ENCODE data around the gene SLC9A5.

Gene SLC9A5

GRCh38 chr16:67213197-67214019 lies 35.4 kb upstream of the SLC9A5 start:
- DNase-seq (ENCODE audit: extremely low read depth in 1 of 2, low read depth in 1 of 2): no peak

- no peak for DNase-seq (ENCODE audit: extremely low read depth in 1 of 2, low read depth in 1 of 2)
These were observed 33.1 kb upstream of the SLC9A5 start for GRCh38 chr16:67215706-67216105.

DNA sequence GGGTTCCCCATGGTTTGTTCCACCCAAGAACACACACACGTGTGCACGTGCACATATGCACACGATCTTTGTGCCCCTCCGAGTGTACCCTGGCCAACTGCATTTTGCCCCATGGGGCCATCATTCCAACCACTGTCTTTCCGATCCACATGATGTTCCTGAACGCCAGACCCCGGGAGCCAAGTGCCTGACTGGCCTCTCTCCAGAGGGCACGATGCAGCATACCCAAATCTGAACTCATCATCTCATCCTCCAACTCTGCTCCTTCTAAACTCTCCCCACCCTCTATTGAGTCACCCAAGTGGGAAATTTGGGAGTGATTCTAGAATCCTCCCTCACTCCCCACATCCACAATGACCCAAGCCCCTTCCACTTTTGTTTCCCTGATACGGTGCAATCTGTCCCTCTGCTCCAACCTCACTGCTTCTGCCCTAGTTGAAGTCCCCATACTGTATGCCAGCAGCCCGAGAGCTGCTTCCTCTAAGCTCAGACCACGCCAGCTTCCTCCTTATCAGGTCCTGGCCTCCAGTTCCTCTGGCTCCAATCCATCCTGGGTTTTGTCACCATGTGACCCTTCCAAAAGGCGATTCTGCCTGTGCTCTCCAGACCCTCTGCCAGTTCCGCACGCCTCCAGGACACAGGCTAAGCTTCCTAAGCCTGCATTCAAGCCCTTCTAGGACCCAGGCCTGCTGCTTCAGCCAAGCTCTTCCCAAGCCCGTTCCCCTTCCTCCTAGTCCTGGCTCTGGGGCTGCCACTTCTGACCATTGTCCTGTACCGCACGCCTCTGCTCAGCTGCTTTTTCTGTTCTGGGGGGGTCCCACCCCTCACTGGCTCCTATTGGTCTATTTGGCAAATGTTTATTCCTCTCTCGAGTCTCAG lies 31.9 kb upstream of the SLC9A5 start:
- no peak for DNase-seq (ENCODE audit: extremely low read depth in 1 of 2, low read depth in 1 of 2)

GRCh38 chr16:67223992-67224391 lies 24.8 kb upstream of the SLC9A5 start:
- no peak for DNase-seq (ENCODE audit: extremely low read depth in 1 of 2, low read depth in 1 of 2)

GRCh38 chr16:67226295-67226803 lies 22.4 kb upstream of the SLC9A5 start:
- no peak for DNase-seq (ENCODE audit: extremely low read depth in 1 of 2, low read depth in 1 of 2)

- DNase-seq (ENCODE audit: extremely low read depth in 1 of 2, low read depth in 1 of 2): peak; percentile 97 to 99
These were observed 21.8 kb upstream of the SLC9A5 start, which contains the start of gene TMEM208 for GRCh38 chr16:67226804-67227566. TMEM208 (plus strand) TSS chr16:67227130; CDS start chr16:67227219, 89 bp downstream.

GRCh38 chr16:67227567-67227921 lies 21.2 kb upstream of the SLC9A5 start:
- no peak for DNase-seq (ENCODE audit: extremely low read depth in 1 of 2, low read depth in 1 of 2)

DNA sequence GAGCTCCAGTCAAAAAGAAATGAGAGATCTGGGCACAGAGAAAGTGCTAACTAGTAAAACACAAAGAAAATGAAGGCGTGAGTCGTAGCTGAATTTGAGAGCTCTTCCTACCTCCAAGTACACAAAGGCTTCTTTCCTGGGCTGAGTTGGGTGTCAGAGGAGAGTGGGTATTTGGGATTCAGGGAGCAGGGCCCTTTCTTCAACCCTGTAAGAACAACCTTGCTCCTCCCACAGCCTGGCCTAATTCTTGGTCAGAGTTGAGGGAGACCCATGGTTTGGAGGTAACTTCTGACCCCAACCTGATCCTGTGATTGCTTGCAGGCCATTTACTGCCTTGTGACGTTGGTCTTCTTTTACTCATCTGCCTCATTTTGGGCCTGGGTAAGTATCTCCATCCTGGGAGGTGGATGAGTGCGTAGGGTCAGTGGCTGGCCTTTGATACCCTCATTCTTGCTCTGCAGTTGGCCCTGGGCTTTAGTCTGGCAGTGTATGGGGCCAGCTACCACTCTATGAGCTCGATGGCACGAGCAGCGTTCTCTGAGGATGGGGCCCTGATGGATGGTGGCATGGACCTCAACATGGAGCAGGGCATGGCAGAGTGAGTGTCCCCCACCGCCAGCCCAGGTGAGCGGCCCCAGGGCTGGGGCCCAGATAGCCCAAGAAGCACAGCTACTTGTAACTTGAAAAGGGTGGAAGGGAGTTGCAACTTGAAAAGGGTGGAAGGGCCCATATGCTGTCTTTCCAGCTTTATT lies 20.6 kb upstream of the SLC9A5 start:
- no peak for DNase-seq (ENCODE audit: extremely low read depth in 1 of 2, low read depth in 1 of 2)

DNA sequence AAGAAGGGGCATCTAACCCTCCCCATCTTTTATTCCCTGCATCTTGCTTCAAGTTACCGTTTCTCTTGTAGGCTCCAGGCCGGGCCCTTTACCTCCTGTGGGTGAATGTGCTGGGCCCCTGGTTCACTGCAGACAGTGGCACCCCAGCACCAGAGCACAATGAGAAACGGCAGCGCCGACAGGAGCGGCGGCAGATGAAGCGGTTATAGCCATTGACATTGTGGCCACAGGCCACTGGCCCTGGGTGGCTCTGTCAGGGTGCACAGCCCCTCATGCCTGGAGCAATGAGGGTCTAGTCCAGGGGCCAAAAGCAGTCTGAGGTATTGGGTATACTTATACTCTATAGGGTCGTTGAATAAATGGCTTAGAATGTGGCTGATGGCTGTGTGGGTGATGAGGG lies 19.9 kb upstream of the SLC9A5 start:
- DNase-seq (ENCODE audit: extremely low read depth in 1 of 2, low read depth in 1 of 2): no peak

DNA sequence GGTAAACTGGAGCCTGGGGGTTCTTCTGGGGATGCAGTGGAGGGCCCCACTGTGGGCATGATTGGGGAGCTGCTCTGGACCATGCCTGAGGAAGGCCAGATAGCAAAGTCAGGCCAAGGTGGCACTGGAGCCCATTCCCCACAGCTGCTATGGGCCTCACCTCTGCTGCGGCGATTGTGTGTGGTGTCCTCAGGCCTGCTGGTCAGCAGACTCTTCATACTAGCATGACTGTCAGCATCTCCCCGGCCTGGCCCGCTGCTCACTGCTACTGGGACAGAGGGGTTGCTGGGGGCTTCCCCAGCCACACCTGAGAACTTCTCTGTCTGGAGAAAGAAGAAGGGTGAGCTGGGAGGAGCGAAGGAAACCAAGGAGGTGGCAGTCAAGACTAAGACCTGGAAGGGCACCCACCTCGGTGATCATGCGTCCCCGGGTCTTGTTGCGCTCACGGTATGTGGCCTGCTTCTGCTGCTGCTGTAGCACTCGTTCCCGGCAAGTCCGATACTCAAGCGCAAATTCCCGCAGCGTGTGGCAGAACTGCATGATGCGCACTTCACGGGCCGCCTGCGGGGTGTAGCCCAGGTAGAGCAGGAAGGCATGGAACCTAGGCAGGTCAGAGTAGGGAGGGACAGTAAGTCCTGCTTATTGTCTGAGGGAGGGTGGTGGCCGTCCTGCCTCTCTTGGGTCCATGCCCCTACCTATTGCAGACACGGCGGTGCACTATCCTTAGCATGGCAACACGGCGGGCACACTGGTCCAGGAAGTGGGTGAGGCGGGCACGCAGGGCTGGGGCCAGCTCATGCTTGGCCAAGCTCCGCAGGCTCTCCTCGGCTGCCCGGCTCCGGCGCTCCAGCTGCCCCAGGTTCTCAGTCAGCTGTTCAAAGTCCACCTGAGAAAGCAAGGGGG lies 18.6 kb upstream of the SLC9A5 start:
- no peak for DNase-seq (ENCODE audit: extremely low read depth in 1 of 2, low read depth in 1 of 2)

DNA sequence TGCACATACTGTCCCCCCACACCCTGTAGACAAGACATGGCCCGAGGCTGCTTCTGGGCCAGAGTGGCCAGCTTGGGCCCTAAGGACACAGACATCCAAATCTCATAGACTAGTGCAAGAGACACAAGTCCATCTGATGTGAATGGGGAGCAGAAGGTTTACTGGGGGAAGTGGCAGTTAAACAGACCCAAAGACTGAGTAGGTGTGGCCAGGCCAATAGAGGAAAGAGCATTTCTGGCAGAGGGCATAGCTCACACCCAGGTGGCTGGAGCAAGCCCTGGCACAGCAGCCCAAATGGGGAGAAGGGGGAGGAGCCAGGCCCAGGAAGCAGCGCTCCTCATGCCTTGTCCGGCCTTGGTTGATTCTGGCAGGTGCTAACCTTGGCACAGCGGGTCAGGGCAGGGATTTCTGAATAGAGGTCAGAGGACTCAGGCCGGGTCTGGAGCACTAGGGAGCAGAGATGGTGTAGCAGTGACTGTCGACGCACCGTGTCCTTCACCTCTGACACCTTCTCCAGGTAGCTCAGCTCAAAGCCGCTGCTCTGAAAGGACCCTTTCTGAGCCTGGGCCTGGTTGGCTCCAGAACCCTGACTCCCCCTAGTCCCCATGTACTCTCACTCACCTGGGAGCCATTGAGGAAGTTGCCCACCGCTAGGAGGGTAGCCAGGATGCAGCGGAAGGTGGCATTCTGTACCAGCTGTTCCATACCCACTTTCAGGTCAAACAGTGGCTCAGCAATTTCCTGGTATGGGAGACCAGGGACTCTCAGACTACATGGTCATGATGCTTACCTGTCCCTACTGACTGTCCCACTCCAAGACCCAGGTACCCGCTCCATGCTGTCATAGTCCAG lies 17.7 kb upstream of the SLC9A5 start:
- DNase-seq (ENCODE audit: extremely low read depth in 1 of 2, low read depth in 1 of 2): no peak

GRCh38 chr16:67233596-67233995 lies 15.2 kb upstream of the SLC9A5 start:
- DNase-seq (ENCODE audit: extremely low read depth in 1 of 2, low read depth in 1 of 2): no peak

DNA sequence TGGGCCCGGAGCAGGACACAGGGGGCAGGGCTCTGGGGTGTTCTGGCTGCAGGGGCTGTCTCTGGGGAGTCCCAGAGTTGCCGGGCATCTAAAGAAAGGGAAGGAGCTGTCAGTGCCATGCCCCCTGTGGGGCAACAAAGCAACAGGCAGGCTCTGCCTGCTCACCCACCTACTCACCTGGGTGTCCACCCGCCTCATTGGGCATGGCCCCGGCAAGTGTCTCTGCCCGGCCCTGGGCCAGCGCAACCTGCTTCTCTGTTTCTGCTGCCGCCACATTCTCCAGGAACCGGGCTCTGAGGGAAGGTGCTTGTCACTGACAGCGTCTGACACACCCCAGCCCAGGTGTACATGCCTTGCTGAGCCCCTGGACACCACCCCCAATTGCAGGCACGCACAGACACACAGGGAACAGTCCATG lies 14.6 kb upstream of the SLC9A5 start:
- DNase-seq (ENCODE audit: extremely low read depth in 1 of 2, low read depth in 1 of 2): no peak

DNA sequence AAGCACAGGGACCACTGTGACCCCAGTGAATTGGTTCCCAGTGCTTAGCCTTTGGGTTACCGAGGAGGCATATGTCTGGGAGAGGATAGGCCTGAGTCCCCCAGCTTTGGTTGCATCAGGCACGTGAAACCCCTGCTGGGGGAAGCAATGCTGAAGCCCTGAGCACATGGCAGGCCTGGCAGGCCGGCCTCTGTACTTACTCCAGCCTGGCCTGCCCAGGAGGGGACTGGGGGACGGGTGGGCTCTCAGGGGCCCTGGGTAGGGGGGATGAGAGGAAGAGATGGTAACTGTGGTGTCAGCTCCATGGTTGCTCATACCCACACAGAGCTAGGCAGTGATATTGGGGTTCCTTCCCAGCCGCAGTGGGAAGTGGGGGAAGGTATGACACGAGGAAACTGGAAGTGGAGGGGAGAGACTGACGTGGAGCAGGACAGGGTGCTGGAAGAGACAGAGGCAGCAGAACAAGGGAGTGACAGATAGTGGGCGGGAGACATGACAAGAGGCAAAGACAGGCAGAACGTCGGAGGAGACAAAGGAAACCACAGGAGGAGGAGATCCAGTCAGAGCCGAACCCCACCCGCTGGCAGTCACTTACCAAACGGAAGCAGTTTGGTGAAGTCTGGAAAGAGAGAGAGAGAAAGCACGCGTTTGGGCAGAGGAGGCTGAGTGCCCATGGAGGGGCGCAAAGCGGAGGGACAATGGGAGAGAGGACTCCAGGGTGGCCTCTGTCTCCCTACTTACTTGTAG lies 12.8 kb upstream of the SLC9A5 start:
- no peak for DNase-seq (ENCODE audit: extremely low read depth in 1 of 2, low read depth in 1 of 2)

DNA sequence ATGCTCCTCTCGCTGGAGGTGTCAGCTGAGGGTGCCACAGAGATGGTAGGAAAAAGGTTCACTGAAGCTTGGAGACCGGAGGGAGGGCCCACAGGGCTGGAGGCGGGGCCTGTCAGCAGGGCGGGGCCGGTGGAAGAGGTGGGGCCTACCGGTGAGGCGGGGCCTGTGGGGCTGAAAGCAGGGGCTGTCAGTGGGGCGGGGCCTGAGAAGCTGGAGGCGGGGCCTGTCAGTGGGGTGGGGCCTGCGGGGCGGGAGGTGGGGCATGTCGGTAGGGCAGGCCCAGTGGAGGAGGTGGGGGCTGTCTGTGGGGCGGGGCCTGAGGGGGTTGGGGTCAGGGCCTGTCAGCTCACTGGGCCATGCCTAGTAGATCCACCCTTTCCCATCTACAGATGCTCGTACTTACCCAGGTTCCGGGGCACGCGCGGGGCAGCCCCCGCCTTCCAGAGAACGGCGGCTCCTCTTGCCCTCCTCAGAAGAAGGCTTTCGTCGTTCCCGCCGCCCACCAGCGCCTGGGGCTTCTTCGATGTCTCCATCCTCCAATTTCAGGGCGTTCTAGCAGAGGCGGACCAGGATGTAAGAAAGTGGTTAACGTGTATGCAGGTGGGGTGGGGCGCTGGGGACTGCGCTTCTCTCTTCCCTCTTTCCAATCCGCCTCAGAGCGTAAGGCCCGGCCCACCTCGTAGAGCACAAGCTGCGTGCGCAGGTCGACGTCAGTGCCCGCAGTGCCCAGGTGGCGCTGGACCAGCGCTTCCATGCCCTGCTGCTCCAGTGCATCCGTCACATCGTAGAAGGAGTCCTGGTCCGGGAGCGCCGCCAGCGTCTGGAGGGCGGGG lies 12.0 kb upstream of the SLC9A5 start:
- DNase-seq (ENCODE audit: extremely low read depth in 1 of 2, low read depth in 1 of 2): peak; percentile 67 to 74

- no peak for DNase-seq (ENCODE audit: extremely low read depth in 1 of 2, low read depth in 1 of 2)
These were observed 11.1 kb upstream of the SLC9A5 start for GRCh38 chr16:67237396-67238277.
